ENCODE measurements around the gene AIFM3.

- TF ChIP-seq CTCF (IDR thresholded peaks at IDR 0.05) (no peak), POLR2A (IDR thresholded peaks at IDR 0.05) (no peak)
Measured at GRCh38 chr22:21009638-21010425, 42.8 kb downstream of the AIFM3 start.
